Liver (tissue), 9 donors: ENCODE measurements around the gene SHC4. TPM values are rescaled to one million over a fixed set of nuclear protein-coding genes. Genes with fewer than 3 reads are reported as not detected.

Experiments
- DNase-seq: peaks from one replicate; pipeline ENCODE4 v3.0.0-alpha.2; 2017; ENCODE audit warnings: low spot score
- H3K27ac ChIP-seq, 2 donors: one replicate each; pipeline ENCODE4 v1.7.0; 2013; ENCODE audit warnings: inconsistent platforms in 2 of 2, low read length in 2 of 2, control low read depth in 1 of 2, low read depth in 1 of 2, mild to moderate bottlenecking in 1 of 2
- H3K27me3 ChIP-seq, 4 donors: one replicate each; pipeline versions ENCODE4 v1.6.1 to v1.7.0; 2013; ENCODE audit warnings: low read length in 3 of 4, inconsistent platforms in 1 of 4, mild to moderate bottlenecking in 1 of 4, moderate library complexity in 1 of 4; ENCODE audit not compliant: control insufficient read depth in 4 of 4, insufficient read depth in 4 of 4
- H3K36me3 ChIP-seq, 4 donors: one replicate each; pipeline versions ENCODE4 v1.6.1 to v1.7.0; 2013; ENCODE audit warnings: low read length in 3 of 4, mild to moderate bottlenecking in 3 of 4, low read depth in 1 of 4, moderate library complexity in 1 of 4; ENCODE audit not compliant: control insufficient read depth in 4 of 4, insufficient read depth in 3 of 4
- H3K4me1 ChIP-seq, 4 donors: one replicate each; pipeline versions ENCODE4 v1.6.1 to v1.7.0; 2013; ENCODE audit warnings: low read length in 3 of 4, mild to moderate bottlenecking in 3 of 4, moderate library complexity in 1 of 4; ENCODE audit not compliant: control insufficient read depth in 4 of 4, insufficient read depth in 4 of 4
- H3K4me3 ChIP-seq, 3 donors: one replicate each; pipeline versions ENCODE4 v1.6.1 to v1.7.0; 2013; ENCODE audit warnings: low read length in 3 of 3, control low read depth in 1 of 3, low read depth in 1 of 3, mild to moderate bottlenecking in 1 of 3
- H3K9ac ChIP-seq, 2 donors: one replicate each; pipeline ENCODE4 v1.7.0; 2013; ENCODE audit warnings: low read length in 2 of 2, mild to moderate bottlenecking in 2 of 2, moderate library complexity in 2 of 2, control low read depth in 1 of 2, low read depth in 1 of 2
- H3K9me3 ChIP-seq, 4 donors: one replicate each; pipeline versions ENCODE4 v1.6.1 to v1.7.0; 2013; ENCODE audit warnings: low read length in 3 of 4; ENCODE audit not compliant: control insufficient read depth in 4 of 4
- ATF3 ChIP-seq: IDR thresholded peaks from 2 replicates; pipeline ENCODE4 v1.6.1; 2016; ENCODE audit warnings: antibody characterized with exemption
- CTCF ChIP-seq: fragments of 150-350 bp; IDR thresholded peaks from 2 replicates; pipeline ENCODE4 v1.5.1; 2017; ENCODE audit warnings: improper control_type of control experiment, low read depth, low read length; ENCODE audit not compliant: missing input control
- EGR1 ChIP-seq, 2 donors: IDR thresholded peaks; 2 replicates each; pipeline ENCODE4 v1.6.1; 2016 to 2018; ENCODE audit warnings: antibody characterized with exemption in 2 of 2, low read depth in 2 of 2
- FOXA1 ChIP-seq: IDR thresholded peaks from 2 replicates; pipeline ENCODE4 v1.6.1; 2016; ENCODE audit warnings: antibody characterized with exemption
- FOXA2 ChIP-seq: IDR thresholded peaks from 2 replicates; pipeline ENCODE4 v1.6.1; 2016; ENCODE audit warnings: antibody characterized with exemption
- GABPA ChIP-seq, 2 donors: IDR thresholded peaks in 1 of 2; conservative IDR thresholded peaks in 1 of 2; 2 replicates each; pipeline ENCODE4 v1.6.1; 2016; ENCODE audit warnings: antibody characterized with exemption in 2 of 2, mild to moderate bottlenecking in 1 of 2, moderate library complexity in 1 of 2
- HNF4A ChIP-seq, 2 donors: conservative IDR thresholded peaks; 2 replicates each; pipeline ENCODE4 v1.6.1; 2016; ENCODE audit warnings: antibody characterized with exemption in 2 of 2, mild to moderate bottlenecking in 2 of 2
- HNF4G ChIP-seq: IDR thresholded peaks from 2 replicates; pipeline ENCODE4 v1.6.1; 2016; ENCODE audit warnings: antibody characterized with exemption
- JUND ChIP-seq, 2 donors: IDR thresholded peaks; 2 replicates each; pipeline ENCODE4 v1.6.1; 2016; ENCODE audit warnings: antibody characterized with exemption in 2 of 2
- MAX ChIP-seq: IDR thresholded peaks from 2 replicates; pipeline ENCODE4 v1.6.1; 2016; ENCODE audit warnings: antibody characterized with exemption
- NR2F2 ChIP-seq: IDR thresholded peaks from 2 replicates; pipeline ENCODE4 v1.6.1; 2016; ENCODE audit warnings: antibody characterized with exemption
- RAD21 ChIP-seq, 2 donors: IDR thresholded peaks; 2 replicates each; pipeline ENCODE4 v1.6.1; 2016; ENCODE audit warnings: antibody characterized with exemption in 2 of 2, mild to moderate bottlenecking in 2 of 2
- REST ChIP-seq: IDR thresholded peaks from 2 replicates; pipeline ENCODE4 v1.6.1; 2016; ENCODE audit warnings: antibody characterized with exemption, mild to moderate bottlenecking
- RXRA ChIP-seq, 2 donors: IDR thresholded peaks; 2 replicates each; pipeline ENCODE4 v1.6.1; 2017 to 2018; ENCODE audit warnings: antibody characterized with exemption in 2 of 2, mild to moderate bottlenecking in 1 of 2
- SP1 ChIP-seq: IDR thresholded peaks from 2 replicates; pipeline ENCODE4 v1.6.1; 2018; ENCODE audit warnings: antibody characterized with exemption, mild to moderate bottlenecking
- TAF1 ChIP-seq: conservative IDR thresholded peaks from 2 replicates; pipeline ENCODE4 v1.6.1; 2016; ENCODE audit warnings: antibody characterized with exemption, mild to moderate bottlenecking
- YY1 ChIP-seq: IDR thresholded peaks from 2 replicates; pipeline ENCODE4 v1.6.1; 2016; ENCODE audit warnings: antibody characterized with exemption, mild to moderate bottlenecking
- ZBTB33 ChIP-seq: IDR thresholded peaks from 2 replicates; pipeline ENCODE4 v1.6.1; 2016; ENCODE audit warnings: antibody characterized with exemption
- WGBS: extraction: QIAGEN DNeasy Blood & Tissue Kit; methylation state at CpG from one replicate; pipeline ENCODE4 v1.1.7; 2013; 5-methylcytosine and 5-hydroxymethylcytosine counted together
- polyA plus RNA-seq, 2 donors: library from polyadenylated mRNA; stranded (reverse) in 1 of 2; unstranded in 1 of 2; fragments of 200-250 nt in 1 of 2; fragments of >200 nt in 1 of 2; fragmentation: Nextera tagmentation in 1 of 2; extraction: Ambion mirVana in 1 of 2; gene quantifications; one replicate each; pipeline versions ENCODE4 v1.2.1 to v1.2.3, GENCODE V29; 2013 to 2015
- total RNA-seq, 2 donors: library from RNA; depleted of rRNA; stranded (reverse); fragments of >200 nt; gene quantifications; one replicate each; pipeline ENCODE4 v1.2.3, GENCODE V29; 2014
- donor health status: healthy.
- donor health status: healthy.
- donor health status: healthy.
- donor health status: healthy.
- donor health status: healthy.

The SHC4 gene
- total and polyA plus RNA-seq, 4 donors, result under 0.01 to 0.19 (median 0.05) TPM

GRCh38 chr15:48939648-48940047 is 24.1 kb downstream of the SHC4 start:
- no peak for DNase-seq
- no peaks in the 10 kb centered on the region for H3K9me3 ChIP-seq
- H3K27ac ChIP-seq, result no peak overlapping the region
- H3K9ac ChIP-seq, result no peak overlapping the region
- TF ChIP-seq SP1 (no peak), FOXA1 (no peak), HNF4A (conservative IDR thresholded peaks at IDR 0.05) (no peak), GABPA (IDR thresholded peaks at IDR 0.05 in 1 of 2, conservative IDR thresholded peaks at IDR 0.05 in 1 of 2) (no peak), ATF3 (no peak), ZBTB33 (no peak), TAF1 (no peak), YY1 (no peak), HNF4G (no peak), JUND (IDR thresholded peaks at IDR 0.05) (no peak), RAD21 (IDR thresholded peaks at IDR 0.05) (no peak), NR2F2 (no peak), MAX (no peak), RXRA (IDR thresholded peaks at IDR 0.05) (no peak), REST (no peak), EGR1 (IDR thresholded peaks at IDR 0.05; ENCODE audit: low read depth in 2 of 2) (no peak), FOXA2 (no peak), CTCF (no peak)
- H3K4me3 ChIP-seq, result no peak overlapping the region
- H3K27me3 ChIP-seq, result peaks cover 0 to 6% (median 0%) of the 10 kb centered on the region in 4 donors
- no peaks in the 10 kb centered on the region for H3K36me3 ChIP-seq
- WGBS, result 93% methylated on average over 4 of the region's 4 CpGs
- H3K4me1 ChIP-seq, result no peaks in the 10 kb centered on the region
